HG02763 (cell line): Measurements from ENCODE around the gene CEACAM1.
"Not testable (repeated sequence)": the region's sequence is repeated elsewhere in the genome, so short reads cannot be mapped to it uniquely, and the experiment has no call there.

Source experiments
- ATAC-seq: cut with Tn5 transposase; IDR thresholded peaks from one replicate; pipeline ENCODE4 v1.9.1; 2021; ENCODE audit warnings: mild to moderate bottlenecking, moderate library complexity; ENCODE audit not compliant: unreplicated experiment

CEACAM1 gene

DNA sequence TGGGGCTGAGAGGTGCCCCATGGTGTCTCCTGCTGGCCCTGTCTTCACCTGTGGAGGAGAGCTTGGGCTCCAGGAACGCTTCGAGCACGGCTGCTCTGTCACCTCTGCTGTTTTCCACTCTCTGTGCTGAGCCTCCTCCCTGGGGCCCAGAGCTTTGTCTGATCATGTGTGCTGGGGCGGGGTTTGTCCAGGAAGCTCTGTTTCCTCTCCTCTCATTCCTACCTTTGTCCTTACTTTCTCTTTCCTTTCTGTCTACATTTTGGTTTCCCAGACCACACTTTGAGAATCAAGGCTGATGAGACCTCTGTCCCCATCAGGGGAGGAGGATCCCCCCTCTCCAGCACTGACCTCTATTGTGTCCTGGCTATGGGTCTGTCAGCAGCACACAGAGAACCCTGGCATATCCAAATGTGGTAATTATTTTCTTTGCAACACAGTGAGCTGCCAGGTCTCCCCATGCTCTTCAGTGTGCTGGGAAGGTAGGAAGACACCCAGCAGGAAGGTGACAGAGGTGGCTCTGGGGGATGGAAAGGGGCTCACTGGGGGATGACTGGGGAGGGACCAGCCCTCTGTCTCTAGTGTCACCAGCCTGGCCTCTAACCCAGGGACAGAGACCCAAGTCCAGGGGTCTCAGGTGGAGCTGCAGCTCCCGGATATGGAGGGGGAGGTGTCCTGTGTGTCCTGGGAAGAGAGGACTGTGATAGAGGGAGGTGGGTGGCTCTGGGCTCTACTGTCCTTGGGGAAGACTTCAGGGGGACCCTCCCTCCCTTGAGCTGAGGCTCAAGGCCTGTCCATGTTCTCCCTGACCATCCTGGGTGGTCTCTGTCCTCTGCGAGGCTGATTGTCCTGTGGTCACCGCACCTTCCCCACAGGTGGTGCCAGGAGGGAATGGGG lies at the start of gene CEACAM1:
Gene CEACAM1 (minus strand): TSS at position 128 of the 894 bp plus-strand sequence. CDS start 107 bp downstream, at position 21.
- no peak for ATAC-seq

DNA sequence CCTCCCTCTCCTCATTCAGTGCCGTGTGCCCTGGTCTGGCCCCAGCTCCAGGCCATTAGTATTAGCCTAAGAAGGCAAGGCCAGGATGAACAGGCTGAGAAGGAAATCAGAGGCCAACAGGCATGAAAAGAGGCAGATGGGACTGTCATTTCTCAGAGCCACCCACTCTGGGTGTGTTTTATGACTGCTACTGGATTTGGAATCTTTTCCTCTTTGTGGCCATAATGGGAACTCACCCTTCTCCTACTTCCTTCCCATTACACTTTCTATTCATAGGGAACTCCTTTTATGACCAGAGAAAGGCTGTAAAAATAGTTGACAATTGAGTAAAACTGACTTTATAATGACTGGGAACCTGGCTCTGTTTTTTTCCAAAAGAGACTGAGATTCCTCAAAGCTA lies 48.7 kb upstream of the CEACAM1 start:
- ATAC-seq, result no peak

DNA sequence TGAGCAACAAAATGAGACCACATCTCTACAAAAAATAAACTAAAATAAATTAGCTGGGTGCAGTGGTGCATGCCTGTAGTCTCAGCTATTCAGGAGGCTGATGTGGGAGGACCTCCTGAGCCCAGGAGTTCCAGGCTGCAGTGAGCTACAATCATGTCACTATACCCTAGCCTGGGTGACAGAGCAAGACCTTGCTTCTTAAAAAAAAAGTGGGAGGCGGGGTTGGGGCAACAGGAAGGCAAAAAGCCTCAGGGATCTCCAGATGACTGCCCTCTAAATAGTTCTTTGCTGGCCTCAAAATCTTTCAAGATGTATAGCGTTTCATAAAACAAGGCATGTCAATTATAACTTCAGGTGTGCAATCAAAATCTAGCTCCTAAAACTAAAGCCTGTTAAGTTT lies 48.0 kb upstream of the CEACAM1 start:
- no peak for ATAC-seq

DNA sequence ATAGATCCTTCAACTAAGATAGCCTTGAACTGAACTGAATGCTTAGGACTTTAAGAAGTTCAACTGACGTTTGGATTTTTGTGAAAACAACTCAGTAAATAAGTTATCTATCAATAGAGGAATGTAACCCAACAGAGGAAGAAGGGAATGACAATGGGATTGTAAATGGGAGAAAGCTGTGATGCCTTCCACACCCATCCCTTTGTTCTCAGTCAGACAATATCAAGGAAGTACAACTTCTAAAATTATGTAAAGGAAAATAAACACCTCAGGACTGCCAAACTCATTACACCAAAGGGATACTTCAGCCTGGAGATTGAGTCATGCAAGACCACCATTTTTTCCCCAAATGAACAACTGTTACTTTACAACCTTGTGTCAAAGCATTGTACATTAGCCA lies 45.4 kb upstream of the CEACAM1 start:
- no peak for ATAC-seq

DNA sequence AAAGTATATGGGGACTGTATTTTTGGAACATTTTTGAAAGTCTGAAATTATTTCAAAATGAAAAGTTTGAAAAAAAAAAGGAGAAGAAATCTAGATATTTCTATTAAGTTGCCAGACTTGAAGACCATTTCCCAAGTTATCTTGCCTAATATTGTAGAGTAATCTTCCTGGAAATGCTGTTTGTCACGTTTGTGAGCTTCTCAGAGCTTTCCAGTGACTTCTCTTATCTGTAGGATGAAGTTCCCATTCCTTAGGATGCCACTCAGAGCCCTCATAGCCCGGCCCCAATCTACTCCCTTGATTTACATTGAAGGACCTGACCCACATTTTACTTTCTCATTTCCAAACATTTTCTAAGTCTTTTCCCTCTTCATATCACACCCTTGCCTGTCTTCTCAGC lies 42.8 kb upstream of the CEACAM1 start:
- no peak for ATAC-seq

DNA sequence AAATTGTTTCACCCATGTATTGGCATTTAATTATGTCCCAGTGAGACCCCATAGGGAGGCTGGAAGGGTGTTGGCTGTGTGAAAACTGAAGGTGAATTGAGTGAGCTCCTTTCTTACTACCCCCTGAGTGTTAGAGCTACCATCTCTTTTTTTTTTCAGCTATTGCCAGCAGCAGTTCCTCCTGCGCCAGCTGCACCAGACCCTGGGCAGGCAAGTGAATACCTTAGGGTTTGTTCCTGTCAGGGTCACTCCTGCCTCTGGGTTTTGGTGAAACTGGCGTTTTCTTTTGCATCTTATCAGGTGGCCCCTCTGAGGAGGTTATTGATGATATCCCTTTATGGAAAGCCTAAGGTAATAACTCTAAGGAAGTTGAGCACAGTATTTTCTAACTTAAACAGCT lies 40.9 kb upstream of the CEACAM1 start:
- ATAC-seq, result no peak

DNA sequence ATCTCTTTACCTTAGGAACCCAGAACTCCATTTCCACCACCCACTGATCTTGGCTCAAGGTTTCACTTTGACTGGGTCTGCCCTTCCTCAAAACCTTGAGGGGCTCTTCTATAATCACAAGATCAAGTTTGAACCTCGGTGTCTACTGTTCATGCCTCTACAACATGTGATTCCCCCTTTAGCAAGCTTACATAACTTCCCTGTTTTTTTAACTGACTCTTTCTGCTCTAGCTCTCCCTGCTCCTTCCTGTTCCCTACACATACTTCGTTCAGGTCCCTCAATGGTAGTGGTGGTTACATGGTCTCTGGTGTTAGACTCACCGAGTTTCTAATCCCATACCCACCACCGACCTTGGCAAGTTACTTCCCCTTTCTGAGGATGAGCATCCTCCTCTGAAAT lies 39.7 kb upstream of the CEACAM1 start:
- ATAC-seq, result no peak

DNA sequence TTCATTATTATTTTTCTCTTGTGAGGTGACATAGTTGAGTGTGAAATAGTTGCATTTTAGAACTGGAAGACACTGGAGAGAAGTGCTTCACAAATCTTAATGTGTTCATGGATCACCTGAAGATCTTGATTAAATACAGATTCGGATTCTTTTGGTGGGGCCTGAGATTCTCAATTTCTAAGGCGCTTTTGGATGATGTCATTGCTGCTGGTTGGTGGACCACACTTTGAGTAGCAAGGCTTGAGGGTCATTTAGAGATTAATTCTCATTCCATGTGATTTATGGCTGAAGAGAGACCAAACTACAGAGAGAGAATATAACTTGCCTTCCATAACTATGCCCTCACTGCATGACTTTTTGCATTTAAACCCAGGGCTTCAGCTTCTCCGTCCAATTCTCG lies 39.3 kb upstream of the CEACAM1 start:
- ATAC-seq, result no peak

DNA sequence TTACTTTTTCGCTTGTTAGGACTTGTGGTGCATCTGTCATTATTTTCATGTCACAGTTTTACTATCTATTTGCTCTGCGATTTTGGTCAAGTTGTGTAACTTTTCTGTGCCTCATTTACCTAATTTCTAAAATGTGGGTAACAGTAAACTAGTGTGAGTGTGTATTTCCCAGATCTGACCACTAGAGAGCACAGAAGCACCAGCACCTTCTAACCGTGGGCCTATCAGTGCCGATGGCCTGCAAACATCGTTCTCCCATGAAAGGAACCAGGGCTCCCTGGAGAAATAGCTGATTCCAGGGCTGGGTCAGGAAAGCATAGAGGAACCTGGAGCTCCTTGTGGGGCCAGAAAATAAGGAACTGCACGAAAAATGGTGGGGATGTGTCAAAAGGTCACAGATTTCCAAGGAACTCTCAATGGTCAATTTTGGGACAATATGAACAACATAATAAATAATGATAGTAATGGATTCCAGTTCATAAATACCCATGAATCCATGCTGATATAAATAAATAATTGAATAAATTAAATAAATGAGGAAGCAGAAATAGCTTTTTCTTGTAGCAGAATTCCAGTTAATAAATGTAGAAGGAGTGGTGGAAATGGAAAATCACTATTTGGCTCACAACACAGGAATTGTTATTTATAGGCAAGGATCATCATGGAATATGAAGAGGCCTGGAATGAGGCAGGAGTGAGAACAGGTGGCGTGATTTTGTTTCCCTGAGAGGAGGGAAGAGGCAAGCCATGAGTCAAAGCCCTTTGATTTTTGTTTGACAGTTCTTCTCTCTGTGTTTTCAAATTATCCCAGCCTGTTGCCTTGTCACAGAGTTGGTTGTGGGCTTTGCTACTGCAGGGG lies 35.3 kb upstream of the CEACAM1 start:
- ATAC-seq, result no peak

DNA sequence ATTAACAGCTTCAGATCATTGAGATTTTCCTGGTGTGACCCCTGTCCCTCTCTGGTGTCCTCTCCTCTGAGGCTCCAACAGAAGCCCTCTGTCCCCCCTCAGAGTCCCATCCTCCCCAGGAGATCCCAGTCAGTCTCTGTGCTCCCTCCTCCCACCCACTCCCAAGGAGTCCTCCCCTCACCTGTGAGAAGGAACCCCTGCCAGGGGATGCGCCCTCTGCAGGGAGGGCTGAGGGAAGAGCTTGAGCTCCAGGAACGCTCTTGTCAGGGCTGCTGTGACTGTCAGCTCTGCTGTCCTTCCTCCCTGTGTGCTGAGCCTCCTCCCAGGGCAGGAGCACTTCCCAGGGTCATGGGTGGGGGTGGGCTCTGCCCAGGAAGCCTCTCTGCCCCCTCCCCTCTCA lies 33.2 kb upstream of the CEACAM1 start:
- no peak for ATAC-seq

DNA sequence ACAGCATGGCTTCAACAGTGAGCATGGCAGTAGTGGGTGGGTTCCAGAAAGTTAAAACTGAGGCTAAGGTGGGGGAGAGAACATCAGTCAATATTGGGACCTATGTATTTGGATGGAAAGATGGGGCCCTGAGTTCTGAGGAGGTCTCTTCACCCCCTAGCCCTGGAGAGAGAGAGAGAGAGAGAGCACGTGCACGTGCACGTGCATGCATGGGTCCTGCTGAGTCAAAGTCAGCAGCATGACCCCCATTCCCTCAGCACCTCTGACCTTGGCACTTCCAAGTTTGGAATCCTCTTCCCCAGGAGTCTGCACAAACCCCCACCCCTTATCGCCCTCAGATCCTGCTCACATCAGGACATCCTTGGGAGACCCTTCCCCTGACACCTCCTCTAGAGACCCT lies 32.5 kb upstream of the CEACAM1 start:
- no peak for ATAC-seq

DNA sequence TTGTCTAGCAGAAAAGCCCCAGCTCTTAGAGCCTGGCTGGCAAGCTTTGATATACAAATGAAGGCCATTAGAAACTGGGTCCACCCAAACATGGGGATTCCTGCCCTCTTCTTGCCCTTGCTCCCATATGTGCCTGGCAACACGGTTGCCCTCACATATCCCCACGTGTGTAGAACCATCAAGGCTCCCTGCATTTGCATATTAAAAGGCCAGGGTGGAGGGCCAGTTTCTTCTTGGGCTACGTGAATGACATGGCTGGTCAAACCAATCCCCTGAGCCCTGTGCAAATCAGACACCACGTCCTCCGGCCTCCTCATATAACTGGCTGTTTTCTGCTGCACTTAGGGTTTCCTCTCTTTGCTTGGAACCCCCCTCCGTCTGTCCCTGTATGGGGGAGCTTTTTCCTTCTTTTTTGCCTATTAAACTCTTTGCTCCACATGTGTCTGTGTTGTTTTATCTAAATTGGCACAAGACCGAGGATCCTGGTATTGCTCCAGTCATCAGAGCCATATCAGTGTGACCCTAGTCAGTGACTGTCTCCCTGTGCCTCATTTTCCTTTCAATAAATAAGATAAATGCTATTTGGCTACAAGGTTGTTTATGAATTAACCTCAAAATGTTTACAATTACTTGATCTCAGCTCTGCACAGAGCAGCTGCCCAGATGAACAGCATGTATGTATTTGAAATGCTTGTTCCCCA lies 30.3 kb upstream of the CEACAM1 start:
- no peak for ATAC-seq

DNA sequence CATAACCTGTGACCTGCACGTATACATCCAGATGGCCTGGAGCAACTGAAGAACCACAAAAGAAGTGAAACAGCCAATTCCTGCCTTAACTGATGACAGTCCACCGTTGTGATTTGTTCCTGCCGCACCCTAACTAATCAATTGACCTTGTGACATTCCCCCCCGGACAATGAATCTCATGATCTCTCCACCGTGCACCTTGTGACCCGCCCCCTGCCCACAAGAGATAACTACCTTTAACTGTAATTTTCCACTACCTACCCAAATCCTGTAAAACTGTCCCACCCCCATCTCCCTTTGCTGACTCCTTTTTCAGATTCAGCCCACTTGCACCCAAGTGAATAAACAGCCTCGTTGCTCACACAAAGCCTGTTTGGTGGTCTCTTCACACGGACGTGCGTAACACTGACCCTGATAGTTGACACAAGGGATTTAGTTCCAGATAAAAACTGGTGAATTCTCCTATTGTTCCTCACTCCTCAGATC lies 29.1 kb upstream of the CEACAM1 start:
- not testable (repeated sequence) for ATAC-seq

DNA sequence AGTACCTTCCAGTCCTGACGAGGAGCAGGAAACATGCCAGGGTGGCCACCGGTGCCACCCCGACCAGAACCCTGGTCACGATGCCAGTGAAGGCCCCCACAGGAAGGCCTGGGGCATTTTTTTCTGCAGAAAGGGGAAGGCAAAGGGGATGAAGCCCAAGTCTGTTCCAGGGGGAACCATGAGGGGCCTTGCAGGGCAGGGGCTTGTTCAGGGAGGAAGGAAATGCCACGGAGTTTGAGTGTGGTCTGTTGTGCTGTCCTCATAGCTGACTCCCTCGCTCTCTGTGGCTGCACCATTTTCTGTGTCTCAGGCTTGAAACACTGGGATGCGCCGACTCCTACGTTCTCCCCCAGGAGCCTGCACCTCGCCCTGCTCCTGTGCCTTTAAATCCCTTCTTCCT lies 27.5 kb upstream of the CEACAM1 start:
- ATAC-seq, result no peak

DNA sequence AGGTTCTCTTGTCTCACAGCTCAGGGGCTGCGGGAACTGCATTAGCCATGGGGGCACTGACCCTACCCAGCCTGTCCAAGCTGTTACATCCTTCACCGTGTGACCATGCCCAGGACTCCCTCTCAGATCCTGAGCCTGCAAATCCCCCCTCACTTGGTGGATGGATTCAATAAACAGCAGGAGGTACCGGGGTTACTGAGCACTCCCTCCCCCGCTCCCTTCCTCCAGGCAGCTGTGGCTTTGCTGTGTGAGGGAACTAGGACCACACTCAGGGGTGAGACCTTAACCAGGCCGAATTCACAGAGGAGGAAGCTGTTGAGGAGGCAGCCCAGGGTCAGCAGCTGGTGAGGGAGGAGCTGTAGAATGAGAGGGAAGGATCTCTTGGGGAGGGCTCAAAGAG lies 27.0 kb upstream of the CEACAM1 start:
- no peak for ATAC-seq

DNA sequence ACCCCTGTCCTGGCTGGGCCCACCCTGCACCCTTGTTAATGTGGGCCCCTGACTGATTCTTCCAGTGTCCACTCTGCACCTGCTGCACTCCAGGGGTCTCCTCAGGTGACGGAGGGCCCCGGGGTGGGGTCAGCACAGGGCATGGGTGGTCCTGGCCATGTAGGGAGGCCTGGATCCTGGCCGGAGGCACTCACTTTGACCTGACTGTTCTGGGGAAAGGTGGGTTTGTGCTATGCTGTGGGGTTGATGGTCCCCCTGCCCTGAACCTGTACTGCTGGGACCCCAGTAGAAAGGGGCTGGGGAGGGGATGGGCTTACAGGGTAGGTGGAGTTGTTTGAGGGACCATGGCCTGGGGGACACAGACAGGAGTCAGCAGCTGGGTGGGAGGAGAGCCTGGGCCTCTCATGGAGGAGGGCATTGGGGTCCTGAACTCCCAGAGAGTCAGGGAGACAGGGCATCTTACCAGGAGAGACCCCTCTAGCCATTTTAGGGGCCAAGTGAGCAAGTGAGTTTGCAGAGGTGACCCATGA lies 25.8 kb upstream of the CEACAM1 start:
- no peak for ATAC-seq

DNA sequence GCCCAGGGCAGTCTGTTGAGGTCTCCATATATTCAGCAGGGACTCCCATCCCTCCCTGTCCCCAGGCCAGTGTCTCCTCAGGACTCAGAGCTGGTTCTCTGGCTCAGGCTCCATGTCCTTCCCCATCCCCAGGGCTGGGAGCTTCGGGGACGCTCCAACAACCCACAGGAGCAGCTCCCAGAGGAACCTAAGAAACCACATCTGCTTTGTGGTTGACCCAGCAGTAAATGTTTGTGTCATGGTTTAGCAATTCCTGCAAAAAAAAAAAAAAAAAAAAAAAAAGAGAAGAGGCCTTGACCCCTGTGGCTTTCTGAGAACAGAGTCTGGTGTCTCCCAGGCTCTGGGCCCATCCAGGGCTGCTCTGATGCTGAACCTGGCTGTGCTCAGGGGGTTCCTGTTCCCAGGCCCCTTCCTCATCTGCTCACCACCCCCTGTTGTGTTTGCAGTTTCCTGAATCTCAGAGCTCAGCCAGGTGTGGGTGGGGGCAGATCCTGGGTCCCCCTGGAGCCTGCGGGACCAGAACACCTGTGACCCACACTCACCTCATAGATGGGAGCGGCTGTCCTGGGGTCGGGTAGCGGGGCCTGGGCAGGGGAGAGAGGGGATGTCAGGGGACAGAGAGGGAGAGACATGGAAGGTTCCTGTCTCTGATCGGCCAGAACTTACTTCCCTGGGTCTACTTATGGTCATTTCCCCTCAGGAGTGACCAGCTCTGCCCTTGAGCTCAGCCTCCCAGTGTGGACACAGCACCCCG lies 25.2 kb upstream of the CEACAM1 start:
- no peak for ATAC-seq

DNA sequence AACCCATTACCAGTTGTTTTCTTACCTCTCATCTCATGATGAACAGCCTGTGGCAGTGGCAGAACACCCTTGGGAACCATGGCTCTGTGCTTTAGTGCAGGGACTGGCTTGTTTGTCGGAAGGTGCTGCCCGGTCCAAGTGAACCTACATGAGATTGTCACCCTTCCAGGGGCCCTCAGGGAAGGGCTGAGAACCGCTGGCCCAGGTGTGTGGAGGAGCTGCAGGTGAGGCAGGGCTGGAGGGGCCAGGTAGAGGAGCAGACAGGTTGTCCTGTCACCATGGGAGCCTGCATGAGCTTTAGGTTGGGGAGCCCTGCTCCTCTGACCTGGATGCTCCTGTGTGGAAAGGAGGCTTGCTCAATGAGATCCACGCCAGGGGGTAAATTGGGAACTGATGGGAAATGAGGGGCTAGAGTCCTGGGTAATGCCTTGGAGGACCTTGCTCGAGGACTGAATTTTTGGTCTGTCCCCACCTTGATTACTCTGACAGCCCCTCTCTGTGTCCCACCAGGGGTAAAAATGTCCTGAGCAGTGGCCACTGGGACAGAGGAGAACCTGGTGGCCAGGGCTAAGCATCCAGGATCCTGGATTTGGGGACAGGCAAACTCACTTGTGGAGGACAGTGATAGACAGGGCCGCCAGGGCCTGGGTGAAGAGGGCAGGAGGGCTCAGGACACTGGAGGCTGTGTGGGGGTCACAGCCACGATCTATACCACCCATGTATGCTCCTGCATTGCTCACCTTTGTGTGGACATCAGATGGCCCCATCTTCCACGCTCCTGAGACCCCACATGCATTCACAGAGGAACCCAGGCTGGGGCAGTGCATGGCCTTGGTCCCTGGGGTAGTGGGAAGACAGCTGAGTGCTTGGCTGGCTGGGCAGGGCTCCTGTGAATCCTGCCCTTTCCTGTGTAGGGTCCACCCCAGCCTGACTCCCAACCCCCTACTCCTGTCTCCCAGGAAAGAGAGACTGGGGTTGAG lies 24.1 kb upstream of the CEACAM1 start:
- ATAC-seq, result no peak

DNA sequence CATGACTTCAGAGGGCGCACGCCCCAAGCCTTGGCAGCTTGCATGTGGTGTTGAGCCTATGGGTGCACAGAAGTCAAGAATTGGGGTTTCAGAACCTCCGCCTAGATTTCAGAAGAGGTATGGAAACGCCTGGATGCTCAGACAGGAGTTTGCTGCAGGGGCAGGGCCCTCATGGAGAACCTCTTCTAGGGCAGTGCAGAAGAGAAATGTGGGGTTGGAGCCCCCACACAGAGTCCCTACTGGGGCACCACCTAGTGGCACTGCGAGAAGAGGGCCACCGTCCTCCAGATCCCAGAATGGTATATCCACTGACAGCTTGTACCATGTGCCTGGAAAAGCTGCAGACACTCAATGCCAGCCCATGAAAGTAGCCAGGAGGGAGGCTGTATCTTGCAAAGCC lies 22.2 kb upstream of the CEACAM1 start:
- not testable (repeated sequence) for ATAC-seq
